C4-2B (cell line): ENCODE data around the gene CLEC11A.

ENCODE experiments used
- ZFX ChIP-seq: fragments of 450-650 bp; IDR thresholded peaks from 2 replicates; pipeline ENCODE4 v1.6.1; 2017
- TF ChIP-seq, protein P1 (sequence below): fragments of 450-650 bp; conservative IDR thresholded peaks from 2 replicates; pipeline ENCODE4 v1.5.1; 2017; ENCODE audit warnings: mild to moderate bottlenecking

GRCh38 chr19:50712833-50713232 is 10.3 kb upstream of the CLEC11A start:
- no peak for TF ChIP-seq ZFX
- TF ChIP-seq, protein P1, sequence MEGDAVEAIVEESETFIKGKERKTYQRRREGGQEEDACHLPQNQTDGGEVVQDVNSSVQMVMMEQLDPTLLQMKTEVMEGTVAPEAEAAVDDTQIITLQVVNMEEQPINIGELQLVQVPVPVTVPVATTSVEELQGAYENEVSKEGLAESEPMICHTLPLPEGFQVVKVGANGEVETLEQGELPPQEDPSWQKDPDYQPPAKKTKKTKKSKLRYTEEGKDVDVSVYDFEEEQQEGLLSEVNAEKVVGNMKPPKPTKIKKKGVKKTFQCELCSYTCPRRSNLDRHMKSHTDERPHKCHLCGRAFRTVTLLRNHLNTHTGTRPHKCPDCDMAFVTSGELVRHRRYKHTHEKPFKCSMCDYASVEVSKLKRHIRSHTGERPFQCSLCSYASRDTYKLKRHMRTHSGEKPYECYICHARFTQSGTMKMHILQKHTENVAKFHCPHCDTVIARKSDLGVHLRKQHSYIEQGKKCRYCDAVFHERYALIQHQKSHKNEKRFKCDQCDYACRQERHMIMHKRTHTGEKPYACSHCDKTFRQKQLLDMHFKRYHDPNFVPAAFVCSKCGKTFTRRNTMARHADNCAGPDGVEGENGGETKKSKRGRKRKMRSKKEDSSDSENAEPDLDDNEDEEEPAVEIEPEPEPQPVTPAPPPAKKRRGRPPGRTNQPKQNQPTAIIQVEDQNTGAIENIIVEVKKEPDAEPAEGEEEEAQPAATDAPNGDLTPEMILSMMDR, result no peak
